Measurements from ENCODE around the gene ATG9A.
A peak's percentile ranks its signal among the peaks of the same experiment; 100 is the strongest.
"Not testable (repeated sequence)": the region's sequence is repeated elsewhere in the genome, so short reads cannot be mapped to it uniquely, and the experiment has no call there.

Gene ATG9A

DNA sequence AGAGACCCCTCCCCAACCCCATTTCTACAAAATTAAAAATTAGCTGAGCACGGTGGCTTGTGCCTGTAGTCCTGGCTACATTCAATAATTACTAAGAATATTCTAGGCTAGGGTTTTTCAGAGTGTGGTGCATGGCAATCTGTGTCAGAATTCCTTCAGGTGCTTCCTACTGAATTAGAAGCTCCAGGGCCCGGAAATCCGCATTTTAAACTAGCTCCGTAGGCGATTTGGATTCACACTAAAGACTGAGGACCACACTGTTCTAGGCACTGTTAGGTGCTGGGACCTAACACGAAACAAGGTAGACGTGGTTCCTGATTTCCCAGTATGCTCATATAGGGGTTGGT lies 23.5 kb downstream of the ATG9A start:
- no peak for DNase-seq

DNA sequence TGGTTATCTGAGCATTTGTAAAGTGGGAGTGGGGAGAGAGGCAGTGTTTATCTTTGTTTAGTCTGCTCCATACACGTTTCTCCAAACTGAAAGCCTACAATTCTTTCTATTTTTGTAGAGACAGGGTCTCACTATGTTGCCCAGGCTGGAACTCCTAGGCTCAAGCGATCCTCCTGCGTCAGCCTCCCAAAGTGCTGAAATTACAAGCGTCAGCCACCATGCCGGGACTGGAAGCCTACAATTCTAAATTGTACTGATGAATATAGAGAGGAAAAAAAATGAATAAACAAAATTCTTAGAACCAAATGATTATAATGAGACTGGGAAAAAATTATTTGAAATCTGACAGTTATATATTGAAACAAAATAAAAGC lies 24.3 kb downstream of the ATG9A start:
- no peak for DNase-seq

DNA sequence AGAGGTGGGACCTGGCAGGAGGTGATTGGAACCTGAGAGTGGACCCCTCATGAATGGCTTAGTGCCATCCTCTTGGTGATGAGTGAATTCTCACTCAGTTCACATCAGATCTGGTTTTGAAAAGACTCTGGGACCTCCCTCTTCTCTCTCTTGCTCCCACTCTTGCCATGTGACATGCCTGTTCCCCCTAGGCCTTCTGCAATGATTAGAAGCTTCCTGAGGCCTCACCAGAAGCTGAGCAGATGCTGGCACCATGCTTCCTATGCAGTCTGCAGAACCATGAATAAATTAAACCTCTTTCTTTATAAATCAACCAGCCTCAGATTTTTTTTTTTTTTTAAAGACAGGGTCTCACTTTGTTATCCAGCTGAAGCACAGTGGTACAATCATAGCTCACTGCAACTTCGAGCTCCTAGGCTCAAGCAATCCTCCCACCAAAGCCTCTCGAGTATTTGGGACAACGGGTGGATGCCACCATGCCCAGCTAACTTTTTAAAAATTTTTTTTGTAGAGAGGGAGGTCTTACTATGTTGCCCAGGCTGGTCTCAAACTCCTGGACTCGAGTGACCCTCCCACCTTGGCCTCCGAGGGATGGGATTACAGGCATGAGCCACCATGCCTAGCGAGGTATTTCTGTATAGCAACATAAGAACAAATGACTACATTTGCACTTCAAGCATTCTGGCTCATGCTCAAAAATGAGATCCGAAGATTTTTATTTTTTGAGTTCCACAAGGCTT lies 24.8 kb downstream of the ATG9A start:
- no peak for DNase-seq

DNA sequence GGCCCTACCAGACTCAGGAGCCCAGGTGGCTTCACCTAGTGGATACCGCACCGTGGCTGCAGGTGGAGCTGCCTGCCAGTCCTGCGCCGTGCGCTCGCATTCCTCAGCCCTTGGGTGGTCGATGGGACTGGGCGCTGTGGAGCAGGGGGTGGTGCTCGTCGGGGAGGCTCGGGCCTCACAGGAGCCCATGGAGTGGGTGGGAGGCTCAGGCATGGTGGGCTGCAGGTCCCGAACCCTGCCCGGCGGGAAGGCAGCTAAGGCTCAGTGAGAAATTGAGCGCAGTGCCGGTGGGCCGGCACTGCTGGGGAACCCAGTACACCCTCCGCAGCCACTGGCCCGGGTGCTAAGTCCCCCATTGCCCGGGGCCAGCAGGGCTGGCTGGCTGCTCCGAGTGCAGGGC lies 28.1 kb downstream of the ATG9A start:
- DNase-seq, result not testable (repeated sequence)

DNA sequence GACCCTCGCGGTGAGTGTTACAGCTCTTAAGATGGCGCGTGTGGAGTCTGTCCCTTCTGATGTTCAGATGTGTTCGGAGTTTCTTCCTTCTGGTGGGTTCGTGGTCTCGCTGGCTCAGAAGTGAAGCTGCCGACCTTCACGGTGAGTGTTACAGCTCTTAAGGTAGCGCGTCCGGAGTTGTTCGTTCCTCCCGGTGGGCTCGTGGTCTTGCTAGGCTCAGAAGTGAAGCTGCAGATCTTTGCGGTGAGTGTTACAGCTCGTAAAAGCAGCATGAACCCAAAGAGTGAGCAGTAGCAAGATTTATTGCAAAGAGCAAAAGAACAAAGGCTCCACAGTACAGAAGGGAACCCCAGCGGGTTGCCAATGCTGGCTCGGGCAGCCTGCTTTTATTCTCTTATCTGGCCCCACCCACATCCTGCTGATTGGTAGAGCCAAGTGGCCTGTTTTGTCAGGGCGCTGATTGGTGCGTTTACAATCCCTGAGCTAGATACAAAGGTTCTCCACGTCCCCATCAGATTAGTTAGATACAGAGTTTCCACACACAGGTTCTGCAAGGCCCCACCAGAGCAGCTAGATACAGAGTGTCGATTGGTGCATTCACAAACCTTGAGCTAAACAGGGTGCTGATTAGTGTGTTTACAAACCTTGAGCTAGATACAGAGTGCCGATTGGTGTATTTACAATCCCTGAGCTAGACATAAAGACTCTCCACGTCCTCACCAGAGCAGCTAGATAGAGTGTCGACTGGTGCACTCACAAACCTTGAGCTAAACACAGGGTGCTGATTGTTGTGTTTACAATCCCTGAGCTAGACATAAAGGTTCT lies 28.7 kb downstream of the ATG9A start:
- peak; percentile 27 to 57 for DNase-seq

GRCh38 chr2:219199470-219200211 lies 29.8 kb downstream of the ATG9A start:
- no peak for DNase-seq

DNA sequence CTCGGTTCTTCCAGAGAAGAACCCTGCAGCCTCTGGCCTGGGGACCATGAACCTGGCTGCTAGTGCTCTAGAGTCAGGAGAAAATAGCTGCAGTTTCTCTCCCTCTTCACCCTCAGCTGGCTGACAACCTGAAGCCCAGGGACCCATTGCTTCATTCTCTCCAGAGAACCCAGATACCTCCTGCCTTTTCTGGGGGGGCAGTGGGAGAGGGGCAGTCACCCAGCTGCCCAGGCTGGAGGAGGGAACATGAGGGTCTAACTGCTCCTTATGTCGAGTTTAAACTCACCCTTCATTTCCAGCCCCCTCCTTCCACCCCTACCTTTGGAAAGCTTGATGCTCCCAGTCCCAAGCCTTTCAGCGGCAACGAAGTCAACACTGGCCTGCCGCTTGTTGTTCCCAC lies 30.5 kb downstream of the ATG9A start:
- DNase-seq, result no peak

DNA sequence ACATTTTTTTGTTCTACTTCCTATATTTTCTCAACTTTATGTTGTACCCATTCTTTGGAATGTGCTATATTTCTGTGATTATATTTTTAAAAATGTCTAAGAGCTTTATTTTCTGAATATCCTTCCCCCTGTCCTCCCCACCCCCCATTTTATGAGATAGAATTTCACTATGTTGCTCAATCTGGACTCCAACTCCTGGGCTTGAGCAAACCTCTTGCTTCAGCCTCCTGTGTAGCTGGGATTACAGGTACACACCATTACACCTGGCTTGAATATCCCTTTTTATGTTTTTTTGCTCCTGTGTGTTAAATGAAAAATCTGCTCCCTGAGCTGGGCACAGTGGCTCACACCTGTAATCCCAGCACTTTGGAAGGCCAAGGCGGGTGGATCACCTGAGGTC lies 32.0 kb downstream of the ATG9A start:
- no peak for DNase-seq

DNA sequence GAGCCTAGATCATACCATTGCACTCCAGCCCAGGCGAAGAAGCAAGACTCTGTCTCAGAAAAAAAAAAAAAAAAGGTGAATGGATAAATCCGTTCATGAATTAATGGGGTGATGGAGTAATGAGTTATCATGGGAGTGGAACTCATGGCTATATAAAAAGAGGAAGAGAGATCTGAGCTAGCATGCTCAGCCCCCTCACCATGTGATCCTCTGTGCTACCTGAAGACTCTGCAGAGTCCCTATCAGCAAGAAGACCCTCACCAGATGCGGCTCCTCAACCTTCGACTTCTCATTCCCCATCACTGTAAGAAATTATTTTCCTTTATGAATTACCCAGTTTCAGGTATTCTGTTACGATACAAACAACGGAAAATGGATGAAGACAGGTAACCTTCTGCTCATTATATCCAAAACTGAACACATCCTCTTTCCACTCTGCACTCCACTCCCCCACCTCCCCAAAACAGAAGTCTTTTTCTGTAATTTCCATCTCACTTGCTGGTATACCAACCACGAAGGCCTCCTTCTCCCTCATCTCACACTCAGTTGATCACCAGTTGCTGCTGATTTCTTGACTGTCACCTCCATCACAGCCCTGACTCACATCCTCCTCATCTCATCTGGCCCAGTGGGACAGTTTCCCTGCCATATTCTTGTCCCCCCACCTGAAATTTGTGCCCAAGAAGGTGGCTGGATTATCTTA lies 42.5 kb downstream of the ATG9A start:
- DNase-seq, result no peak

GRCh38 chr2:219184121-219184520 lies 45.3 kb downstream of the ATG9A start:
- DNase-seq, result no peak

- DNase-seq, result no peak
Measured at GRCh38 chr2:219183151-219183772, 46.2 kb downstream of the ATG9A start.

DNA sequence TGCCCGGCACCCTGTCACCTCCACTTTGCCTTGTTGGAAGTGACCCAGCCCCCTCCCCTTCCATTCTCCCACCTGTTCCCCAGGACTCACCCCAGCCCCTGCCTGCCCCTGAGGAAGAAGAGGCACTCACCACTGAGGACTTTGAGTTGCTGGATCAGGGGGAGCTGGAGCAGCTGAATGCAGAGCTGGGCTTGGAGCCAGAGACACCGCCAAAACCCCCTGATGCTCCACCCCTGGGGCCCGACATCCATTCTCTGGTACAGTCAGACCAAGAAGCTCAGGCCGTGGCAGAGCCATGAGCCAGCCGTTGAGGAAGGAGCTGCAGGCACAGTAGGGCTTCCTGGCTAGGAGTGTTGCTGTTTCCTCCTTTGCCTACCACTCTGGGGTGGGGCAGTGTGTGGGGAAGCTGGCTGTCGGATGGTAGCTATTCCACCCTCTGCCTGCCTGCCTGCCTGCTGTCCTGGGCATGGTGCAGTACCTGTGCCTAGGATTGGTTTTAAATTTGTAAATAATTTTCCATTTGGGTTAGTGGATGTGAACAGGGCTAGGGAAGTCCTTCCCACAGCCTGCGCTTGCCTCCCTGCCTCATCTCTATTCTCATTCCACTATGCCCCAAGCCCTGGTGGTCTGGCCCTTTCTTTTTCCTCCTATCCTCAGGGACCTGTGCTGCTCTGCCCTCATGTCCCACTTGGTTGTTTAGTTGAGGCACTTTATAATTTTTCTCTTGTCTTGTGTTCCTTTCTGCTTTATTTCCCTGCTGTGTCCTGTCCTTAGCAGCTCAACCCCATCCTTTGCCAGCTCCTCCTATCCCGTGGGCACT lies 46.9 kb downstream of the ATG9A start:
- peak in 1 of 2 donors; percentile 6 for DNase-seq

DNA sequence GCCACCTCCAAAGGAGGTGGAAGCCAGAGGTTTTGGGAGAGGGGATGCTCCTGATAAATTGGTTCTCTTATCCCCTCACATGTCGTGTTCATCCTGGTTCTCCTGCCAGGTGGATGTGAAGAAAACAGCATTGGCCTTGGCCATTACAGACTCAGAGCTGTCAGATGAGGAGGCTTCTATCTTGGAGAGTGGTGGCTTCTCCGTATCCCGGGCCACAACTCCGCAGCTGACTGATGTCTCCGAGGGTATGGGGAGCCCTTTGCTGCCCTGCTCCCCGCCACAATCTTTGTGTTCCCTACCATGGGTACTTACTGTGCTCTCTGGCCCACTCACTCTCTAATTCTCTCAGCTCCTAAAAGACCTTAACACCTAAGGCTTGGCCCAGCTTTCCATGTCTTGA lies 47.9 kb downstream of the ATG9A start:
- no peak for DNase-seq

DNA sequence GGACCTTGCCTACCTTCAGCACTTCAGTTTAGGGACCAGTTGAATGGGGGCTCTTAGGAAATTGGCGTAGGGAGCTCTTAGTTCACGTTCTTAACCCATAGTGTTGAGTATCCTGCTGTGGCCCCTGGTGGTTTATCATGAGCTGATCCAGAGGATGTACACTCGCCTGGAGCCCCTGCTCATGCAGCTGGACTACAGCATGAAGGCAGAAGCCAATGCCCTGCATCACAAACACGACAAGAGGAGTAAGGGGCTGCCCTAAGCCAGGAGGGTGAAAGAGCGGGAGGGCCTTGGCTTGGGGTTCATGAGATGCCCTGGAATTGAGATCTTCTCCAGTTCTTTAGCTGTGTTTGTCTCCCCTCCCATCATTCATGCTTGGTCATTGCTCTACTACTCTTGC lies 48.5 kb downstream of the ATG9A start:
- DNase-seq, result no peak

DNA sequence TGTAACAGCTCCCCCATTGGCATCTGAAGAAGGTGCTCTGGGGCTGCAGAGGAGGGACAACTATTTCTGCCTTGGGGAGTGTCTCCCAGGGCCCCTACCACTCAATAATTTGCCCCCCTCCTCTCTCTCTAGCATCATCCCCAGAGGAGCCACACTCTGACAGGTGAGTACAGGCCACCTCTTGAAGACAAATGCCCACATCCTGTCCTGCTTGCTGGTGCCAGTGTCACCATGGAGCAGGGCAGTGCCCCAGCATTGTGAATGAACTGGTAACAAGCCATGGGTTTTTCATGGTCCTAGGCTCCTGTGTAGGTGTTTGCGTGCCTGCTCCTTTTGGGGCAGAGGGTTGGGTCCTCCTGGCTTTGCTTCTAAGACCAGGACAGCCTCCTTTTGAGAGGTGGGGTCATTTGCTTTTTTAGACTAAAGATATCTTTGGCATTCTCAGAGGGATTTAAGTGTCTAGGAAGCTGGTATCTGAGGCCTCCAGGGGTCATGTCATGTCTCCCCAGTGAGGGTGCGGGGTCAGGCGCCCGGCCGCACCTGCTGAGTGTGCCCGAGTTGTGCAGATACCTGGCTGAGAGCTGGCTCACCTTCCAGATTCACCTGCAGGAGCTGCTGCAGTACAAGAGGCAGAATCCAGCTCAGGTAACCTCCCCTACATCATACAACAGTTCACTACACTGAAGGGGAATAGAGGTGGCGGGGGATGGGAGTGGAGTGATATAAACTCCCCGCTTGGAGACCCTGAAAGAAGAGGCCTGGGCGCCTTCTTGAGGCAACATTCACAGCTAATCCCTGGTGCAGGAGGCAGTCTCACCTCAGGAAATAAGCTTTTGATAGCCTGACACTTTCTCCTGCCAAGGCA lies 49.6 kb downstream of the ATG9A start:
- no peak for DNase-seq

GRCh38 chr2:219178377-219179175 lies 50.9 kb downstream of the ATG9A start:
- peak in 1 of 2 donors; percentile 54 for DNase-seq

DNA sequence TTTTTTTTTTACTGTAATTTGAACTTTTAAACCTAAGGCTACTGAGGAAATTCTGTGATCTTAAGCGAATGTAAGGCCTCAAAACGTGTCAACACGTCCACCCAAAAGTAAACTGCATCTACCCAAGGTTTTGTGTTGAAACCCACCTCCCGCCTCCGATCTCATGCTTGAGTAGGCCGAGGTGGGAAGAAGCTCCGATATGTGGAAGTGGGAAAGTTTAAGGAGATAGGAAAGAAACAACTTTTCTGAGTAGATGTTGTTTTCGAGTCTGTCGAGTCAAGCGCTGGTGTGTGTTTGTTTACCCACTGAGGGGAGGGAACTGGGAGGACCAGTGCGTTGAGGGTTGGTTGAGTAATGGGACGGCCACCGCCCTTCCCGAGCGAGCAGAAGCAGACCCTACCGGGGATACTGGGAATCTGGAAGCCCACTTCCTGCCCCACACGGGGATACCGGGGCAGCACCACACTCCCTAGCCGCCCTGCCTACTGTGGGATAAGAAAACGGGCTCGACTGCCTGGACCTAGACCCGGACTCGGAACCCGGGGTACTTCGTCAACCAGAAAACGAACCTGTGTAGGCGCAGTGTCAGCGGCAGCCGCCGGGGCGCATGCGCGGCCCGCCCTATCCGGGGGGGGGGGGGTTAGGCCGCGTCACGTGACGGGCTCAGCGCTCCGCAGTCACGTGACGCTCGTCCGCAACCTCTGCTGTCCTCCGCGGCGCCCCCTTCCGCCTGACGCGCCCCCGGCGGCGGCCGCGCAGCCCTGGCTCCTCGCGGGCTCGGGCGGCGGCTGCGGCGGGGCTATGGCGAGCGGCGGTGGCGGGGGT lies 51.7 kb downstream of the ATG9A start, which contains the start of gene RETREG2:
TSS of gene RETREG2 (plus strand) at position 724 of the 825 bp plus-strand sequence. CDS start at position 802, 78 bp downstream.
- DNase-seq, result peak; percentile 90 to 91

GRCh38 chr2:219176818-219177551 lies 52.5 kb downstream of the ATG9A start, which contains the start of gene CNPPD1:
Gene CNPPD1 (minus strand): TSS chr2:219176925. CDS start chr2:219176828, 97 bp downstream.
- peak; percentile 85 to 91 for DNase-seq

Data from CD4-positive, alpha-beta T cell treated with Interferon alpha-2 for 1 hour (primary cell).